GM15510 (cell line): ENCODE results near the gene MYO9B.

Source experiments
- POLR2A ChIP-seq: IDR thresholded peaks from 3 replicates; pipeline ENCODE4 v1.6.1; 2011; ENCODE audit warnings: borderline replicate concordance; ENCODE audit not compliant: insufficient read length; ENCODE audit errors: extremely low read depth

MYO9B gene

GRCh38 chr19:17075035-17075863, at the start of gene MYO9B, which contains the start of gene HAUS8:
TSS of gene MYO9B (plus strand) at chr19:17075777. CDS start at chr19:17101718, 25,941 bp downstream.
TSS of gene HAUS8 (minus strand) at chr19:17075452. CDS start at chr19:17075422, 30 bp downstream.
- peak; percentile 71 for TF ChIP-seq POLR2A

GRCh38 chr19:17025991-17026658, 49.5 kb upstream of the MYO9B start:
- no peak for TF ChIP-seq POLR2A

GRCh38 chr19:17026706-17027534, 48.7 kb upstream of the MYO9B start, which contains the start of gene CPAMD8:
TSS of gene CPAMD8 (minus strand) at chr19:17026810. CDS start at chr19:17026642, 168 bp downstream.
- no peak for TF ChIP-seq POLR2A

GRCh38 chr19:17027535-17027975, 48.0 kb upstream of the MYO9B start:
- no peak for TF ChIP-seq POLR2A

- TF ChIP-seq POLR2A = no peak
These were observed 43.8 kb upstream of the MYO9B start for GRCh38 chr19:17031741-17032140.

- no peak for TF ChIP-seq POLR2A
These were observed 39.6 kb upstream of the MYO9B start for GRCh38 chr19:17035842-17036424.

- TF ChIP-seq POLR2A = no peak
These were observed 38.9 kb upstream of the MYO9B start for GRCh38 chr19:17036640-17037039.

GRCh38 chr19:17037184-17037583, 38.4 kb upstream of the MYO9B start:
- no peak for TF ChIP-seq POLR2A

- TF ChIP-seq POLR2A = no peak
These were observed 37.5 kb upstream of the MYO9B start for GRCh38 chr19:17037966-17038500.

- TF ChIP-seq POLR2A = no peak
These were observed 33.6 kb upstream of the MYO9B start for GRCh38 chr19:17041976-17042375.

GRCh38 chr19:17043744-17044143, 31.8 kb upstream of the MYO9B start:
- TF ChIP-seq POLR2A = no peak

GRCh38 chr19:17045907-17046502, 29.6 kb upstream of the MYO9B start:
- no peak for TF ChIP-seq POLR2A

GRCh38 chr19:17048885-17049453, 26.6 kb upstream of the MYO9B start:
- no peak for TF ChIP-seq POLR2A
